Measurements from ENCODE around the gene LITAF.

DNA sequence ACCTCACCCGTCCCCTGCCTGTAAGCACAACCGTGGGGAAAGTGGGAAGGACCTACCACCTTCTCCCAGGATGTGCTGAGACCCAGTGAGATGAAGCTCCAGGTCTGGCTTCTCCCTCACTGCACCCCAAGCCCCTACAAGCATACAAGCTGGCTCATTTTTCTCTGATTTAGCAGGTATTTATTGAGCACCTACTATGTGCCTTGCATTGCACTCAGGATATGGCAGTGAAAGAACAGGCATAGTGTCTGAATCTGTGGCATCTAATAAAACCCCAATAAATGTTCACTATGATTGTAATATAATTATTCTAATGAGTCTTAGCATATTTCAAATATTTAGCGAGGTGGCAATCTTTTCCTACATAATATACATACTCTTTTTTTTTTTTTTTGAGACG lies 84.5 kb downstream of the LITAF start:
- no peak for TF ChIP-seq POLR2A (IDR thresholded peaks at IDR 0.05; ENCODE audit: low read depth, low read length)
- no peak for TF ChIP-seq POLR2AphosphoS5 (IDR thresholded peaks at IDR 0.05; ENCODE audit: low read depth, low read length)

Measured in GM12891 (cell line).